Hepatocyte (in vitro differentiated cells): ENCODE measurements around the gene FBLN2.

ENCODE experiments used
- EZH2 ChIP-seq: fragments of 200-600 bp; sonication (generic); IDR thresholded peaks from 2 replicates; pipeline ENCODE4 v1.6.1; 2016; ENCODE audit warnings: antibody characterized with exemption, mild to moderate bottlenecking, borderline replicate concordance
- EZH2phosphoT487 ChIP-seq: fragments of 200-600 bp; sonication (generic); IDR thresholded peaks from one replicate; pipeline ENCODE4 v1.6.1; 2018; ENCODE audit warnings: antibody characterized with exemption, mild to moderate bottlenecking, low read depth, moderate library complexity; ENCODE audit not compliant: unreplicated experiment, severe bottlenecking
- TF ChIP-seq, protein P1 (sequence below): fragments of 200-600 bp; sonication (generic); IDR thresholded peaks from 2 replicates; pipeline ENCODE4 v1.5.1; 2016; ENCODE audit warnings: antibody characterized with exemption, mild to moderate bottlenecking; ENCODE audit not compliant: poor library complexity

- no peak for TF ChIP-seq EZH2phosphoT487
- TF ChIP-seq EZH2, result no peak
- TF ChIP-seq, protein P1, sequence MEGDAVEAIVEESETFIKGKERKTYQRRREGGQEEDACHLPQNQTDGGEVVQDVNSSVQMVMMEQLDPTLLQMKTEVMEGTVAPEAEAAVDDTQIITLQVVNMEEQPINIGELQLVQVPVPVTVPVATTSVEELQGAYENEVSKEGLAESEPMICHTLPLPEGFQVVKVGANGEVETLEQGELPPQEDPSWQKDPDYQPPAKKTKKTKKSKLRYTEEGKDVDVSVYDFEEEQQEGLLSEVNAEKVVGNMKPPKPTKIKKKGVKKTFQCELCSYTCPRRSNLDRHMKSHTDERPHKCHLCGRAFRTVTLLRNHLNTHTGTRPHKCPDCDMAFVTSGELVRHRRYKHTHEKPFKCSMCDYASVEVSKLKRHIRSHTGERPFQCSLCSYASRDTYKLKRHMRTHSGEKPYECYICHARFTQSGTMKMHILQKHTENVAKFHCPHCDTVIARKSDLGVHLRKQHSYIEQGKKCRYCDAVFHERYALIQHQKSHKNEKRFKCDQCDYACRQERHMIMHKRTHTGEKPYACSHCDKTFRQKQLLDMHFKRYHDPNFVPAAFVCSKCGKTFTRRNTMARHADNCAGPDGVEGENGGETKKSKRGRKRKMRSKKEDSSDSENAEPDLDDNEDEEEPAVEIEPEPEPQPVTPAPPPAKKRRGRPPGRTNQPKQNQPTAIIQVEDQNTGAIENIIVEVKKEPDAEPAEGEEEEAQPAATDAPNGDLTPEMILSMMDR, result no peak
Observed at GRCh38 chr3:13676356-13677017, 127.6 kb downstream of the FBLN2 start.
